ENCODE data around the gene SETD6. TPM values are rescaled to one million over a fixed set of nuclear protein-coding genes. Genes with fewer than 3 reads are reported as not detected.

Gene SETD6
- total RNA-seq, 2 experiments from 2014 or later, result 14.8 to 15.5 TPM

- ChIA-PET POLR2A (interaction anchor here (0.7 to 4.8 kb wide), 8 partner anchors 10 to 217 kb away, joined by 3 to 29 read pairs (median 4); partner anchors contain the start of genes CNOT1 and SLC38A7), CTCF (interaction anchor here (1.5 to 5.5 kb wide), 3 partner anchors 62 to 239 kb away, joined by 4 to 61 read pairs (median 4); no protein-coding TSS in a partner anchor)
- H3K4me1 Mint-ChIP-seq (ENCODE audit: low read depth), result peaks cover 36% of the 10 kb centered on the region
- no peaks in the 10 kb centered on the region for H3K9me3 Mint-ChIP-seq
- H3K36me3 Mint-ChIP-seq (ENCODE audit: low read depth), result peaks cover 41% of the 10 kb centered on the region
- peak overlapping the region; percentile 92 for H3K4me3 Mint-ChIP-seq
- no peaks in the 10 kb centered on the region for H3K27me3 Mint-ChIP-seq
- no peak for TF ChIP-seq CTCF (IDR thresholded peaks at IDR 0.05)
- ATAC-seq (peak; percentile 69), DNase-seq (peak; percentile 60)
- peak overlapping the region; percentile 90 for H3K27ac Mint-ChIP-seq
- intact Hi-C loops (cut with micrococcal nuclease), result loop anchor here (5.0 to 10.0 kb wide), 2 partner anchors 216 to 249 kb away; partner anchors contain the start of gene GOT2
Observed at GRCh38 chr16:58515871-58516767, 802 bp downstream of the SETD6 start.

DNA sequence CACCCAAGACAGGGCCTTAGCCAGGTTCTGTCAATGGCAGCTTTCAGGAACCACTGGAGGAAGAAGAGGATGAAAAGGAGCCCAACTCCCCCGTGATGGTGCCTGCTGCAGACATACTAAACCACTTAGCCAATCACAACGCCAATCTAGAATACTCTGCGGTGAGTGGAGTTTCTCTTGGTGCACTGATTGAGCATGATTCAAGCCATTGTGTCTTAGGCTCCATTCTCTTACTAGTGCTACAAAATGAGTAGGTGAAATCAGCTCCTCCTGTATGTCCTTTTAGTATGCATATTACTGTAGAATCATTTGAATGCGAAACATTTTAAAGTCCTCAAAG, 1.4 kb downstream of the SETD6 start:
- Mint-ChIP-seq H3K27ac (no peak overlapping the region), H3K9me3 (no peaks in the 10 kb centered on the region), H3K4me3 (peak overlapping the region; percentile 92), H3K36me3 (ENCODE audit: low read depth) (peaks cover 46% of the 10 kb centered on the region), H3K4me1 (ENCODE audit: low read depth) (peaks cover 36% of the 10 kb centered on the region), H3K27me3 (no peaks in the 10 kb centered on the region)
- ATAC-seq (no peak), DNase-seq (no peak)
- POLR2A ChIA-PET, result interaction anchor here (0.7 to 4.8 kb wide), 9 partner anchors 10 to 168 kb away, joined by 3 to 29 read pairs (median 4); partner anchors contain the start of genes CNOT1 and SLC38A7
- intact Hi-C loops (cut with micrococcal nuclease), result loop anchor here (5.0 to 10.0 kb wide), 2 partner anchors 216 to 248 kb away; partner anchors contain the start of gene GOT2
- TF ChIP-seq CTCF (IDR thresholded peaks at IDR 0.05), result no peak
- CTCF ChIA-PET, result interaction anchor here (1.5 to 2.4 kb wide), 2 partner anchors 144 to 239 kb away, joined by 4 to 7 read pairs; no protein-coding TSS in a partner anchor

DNA sequence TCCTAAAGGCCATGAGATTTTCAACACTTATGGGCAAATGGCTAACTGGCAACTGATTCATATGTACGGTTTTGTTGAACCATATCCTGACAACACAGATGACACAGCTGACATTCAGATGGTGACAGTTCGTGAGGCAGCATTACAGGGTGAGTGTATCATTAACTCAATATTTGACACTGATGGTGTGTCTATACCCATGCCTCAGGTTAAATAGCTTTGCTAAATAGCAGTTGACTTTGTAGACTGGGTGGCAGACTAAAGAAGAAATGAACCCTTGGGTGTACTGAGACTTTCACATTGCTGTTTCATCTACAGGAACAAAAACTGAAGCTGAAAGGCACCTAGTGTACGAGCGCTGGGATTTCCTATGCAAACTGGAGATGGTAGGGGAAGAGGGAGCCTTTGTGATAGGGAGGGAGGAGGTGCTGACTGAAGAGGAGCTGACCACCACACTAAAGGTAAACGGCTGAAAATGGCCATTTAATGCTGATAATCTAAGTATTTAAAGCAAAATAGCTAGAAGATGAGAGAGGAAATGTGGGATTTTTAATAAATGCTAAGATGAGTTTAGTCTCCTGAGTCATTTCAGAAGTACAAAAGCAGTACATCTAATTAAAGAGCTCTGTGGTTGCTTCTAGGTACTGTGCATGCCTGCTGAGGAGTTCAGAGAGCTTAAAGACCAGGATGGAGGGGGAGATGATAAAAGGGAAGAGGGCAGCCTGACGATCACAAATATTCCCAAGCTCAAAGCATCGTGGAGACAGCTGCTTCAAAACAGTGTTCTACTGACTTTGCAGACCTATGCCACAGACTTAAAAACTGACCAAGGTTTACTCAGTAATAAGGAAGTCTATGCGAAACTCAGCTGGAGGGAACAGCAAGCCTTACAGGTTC, 3.0 kb downstream of the SETD6 start:
- no peak overlapping the region for H3K4me3 Mint-ChIP-seq
- no peaks in the 10 kb centered on the region for H3K27me3 Mint-ChIP-seq
- TF ChIP-seq CTCF (IDR thresholded peaks at IDR 0.05), result no peak
- no peaks in the 10 kb centered on the region for H3K9me3 Mint-ChIP-seq
- ChIA-PET POLR2A (interaction anchor here (1.0 to 4.8 kb wide), 10 partner anchors 8 to 166 kb away, joined by 3 to 29 read pairs (median 3); partner anchors contain the start of genes CNOT1 and SLC38A7), CTCF (interaction anchor here (1.3 to 2.4 kb wide), 2 partner anchors 19 to 238 kb away, joined by 3 to 7 read pairs; partner anchors contain the start of gene NDRG4)
- no peak for DNase-seq
- intact Hi-C loops (cut with micrococcal nuclease), result loop anchor here (5.0 to 10.0 kb wide), 2 partner anchors 214 to 246 kb away; partner anchors contain the start of gene GOT2
- H3K36me3 Mint-ChIP-seq (ENCODE audit: low read depth), result peaks cover 52% of the 10 kb centered on the region
- peaks cover 30% of the 10 kb centered on the region for H3K4me1 Mint-ChIP-seq (ENCODE audit: low read depth)
- peak overlapping the region; percentile 19 for H3K27ac Mint-ChIP-seq
- no peak for ATAC-seq

DNA sequence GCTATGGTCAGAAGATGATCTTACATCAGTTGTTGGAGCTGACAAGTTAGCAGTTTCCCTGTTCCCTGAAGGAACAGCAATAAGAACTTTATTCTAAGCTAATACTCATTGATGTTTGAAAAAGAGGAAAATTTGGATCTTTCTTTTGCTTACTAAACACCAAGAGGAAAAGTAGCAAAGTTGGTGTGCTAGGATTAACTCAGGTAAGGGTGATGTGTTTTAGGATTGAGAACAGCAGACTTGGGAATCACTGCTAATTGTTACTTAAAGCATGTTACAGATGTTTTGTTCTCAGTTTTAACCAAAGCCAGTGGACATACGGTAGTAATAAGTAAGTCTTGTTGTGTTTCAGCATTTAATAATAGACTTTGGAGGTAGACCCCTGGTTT, 3.7 kb downstream of the SETD6 start:
- no peak overlapping the region for H3K27ac Mint-ChIP-seq
- ChIA-PET CTCF (interaction anchor here (1.3 to 2.4 kb wide), 2 partner anchors 19 to 237 kb away, joined by 3 to 7 read pairs; partner anchors contain the start of gene NDRG4), POLR2A (interaction anchor here (1.1 to 4.8 kb wide), 5 partner anchors 7 to 110 kb away, joined by 3 to 29 read pairs (median 8); partner anchors contain the start of gene CNOT1)
- no peak for ATAC-seq
- DNase-seq, result no peak
- H3K4me3 Mint-ChIP-seq, result no peak overlapping the region
- no peaks in the 10 kb centered on the region for H3K9me3 Mint-ChIP-seq
- intact Hi-C loops (cut with micrococcal nuclease), result loop anchor here (5.0 to 10.0 kb wide), 2 partner anchors 213 to 246 kb away; partner anchors contain the start of gene GOT2
- H3K27me3 Mint-ChIP-seq, result no peaks in the 10 kb centered on the region
- H3K36me3 Mint-ChIP-seq (ENCODE audit: low read depth), result peaks cover 55% of the 10 kb centered on the region
- TF ChIP-seq CTCF (IDR thresholded peaks at IDR 0.05), result no peak
- H3K4me1 Mint-ChIP-seq (ENCODE audit: low read depth), result peaks cover 27% of the 10 kb centered on the region
